A549 treated with Hydrocortisone at 1 μM for 4 hours (cell line): ENCODE measurements around the gene CLDN14. TPM values are rescaled to one million over a fixed set of nuclear protein-coding genes. Genes with fewer than 3 reads are reported as not detected.

Experiments used
- total RNA-seq: library from RNA; stranded (reverse); fragments of 200-300 nt; extraction: Qiagen RNA extraction; gene quantifications from 5 replicates; pipeline ENCODE4 v1.2.3, GENCODE V29; 2022

The CLDN14 gene, protein sequence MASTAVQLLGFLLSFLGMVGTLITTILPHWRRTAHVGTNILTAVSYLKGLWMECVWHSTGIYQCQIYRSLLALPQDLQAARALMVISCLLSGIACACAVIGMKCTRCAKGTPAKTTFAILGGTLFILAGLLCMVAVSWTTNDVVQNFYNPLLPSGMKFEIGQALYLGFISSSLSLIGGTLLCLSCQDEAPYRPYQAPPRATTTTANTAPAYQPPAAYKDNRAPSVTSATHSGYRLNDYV
- not detected in 5 replicates for total RNA-seq

DNA sequence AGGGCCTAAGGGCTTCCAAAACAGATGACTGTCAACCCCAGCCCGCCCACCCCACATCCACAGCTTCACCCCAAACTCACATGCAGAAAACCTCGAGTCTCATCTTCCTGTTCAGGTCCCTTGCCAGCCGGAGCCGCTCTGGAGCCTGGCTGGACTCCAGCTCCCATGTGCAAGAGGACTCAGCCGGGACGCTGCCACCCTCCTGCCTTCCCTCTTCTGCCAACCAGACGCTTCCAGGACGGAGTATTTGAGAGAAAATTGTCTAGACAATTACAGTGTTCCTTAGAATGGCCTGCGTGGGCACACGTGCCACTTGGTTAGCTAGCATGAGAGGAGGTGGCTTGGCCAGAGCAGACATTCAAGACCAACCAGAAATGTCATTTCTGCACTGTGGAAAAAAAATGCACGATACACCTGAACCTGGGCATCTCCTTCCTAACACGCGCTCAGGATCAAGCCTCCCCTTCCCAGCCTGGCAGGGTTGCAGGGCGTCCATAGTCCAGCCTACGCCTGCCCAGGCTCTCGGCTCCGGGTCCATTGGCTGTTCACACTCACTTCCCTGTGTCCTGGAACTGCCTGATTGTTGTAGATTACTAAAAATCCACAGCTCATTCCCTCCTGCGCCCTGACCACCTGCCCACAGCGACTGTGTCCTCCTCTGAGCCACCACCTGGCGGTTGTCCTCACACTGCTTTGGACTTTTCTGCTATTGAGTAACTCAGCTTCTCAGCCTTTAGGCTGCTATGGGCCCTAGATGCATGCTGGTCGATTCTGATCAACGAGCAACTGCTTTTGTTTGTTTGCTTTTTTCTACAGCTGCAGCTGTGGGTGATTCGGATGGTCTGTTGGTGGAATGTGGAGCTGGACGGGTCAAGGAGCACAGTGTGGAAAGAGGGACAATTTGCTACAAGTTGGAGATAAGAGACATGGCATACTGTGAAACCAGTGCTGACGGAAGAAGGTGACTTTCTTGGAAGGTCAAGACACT lies at the start of gene CLDN14:
CLDN14 (minus strand) TSS at position 708 of the 988 bp plus-strand sequence. CDS start 18,427 bp downstream, outside the sequence.

Other genes starting within 250 kb of the CLDN14 start
- 5.7 to 9.5 TPM (median 6.7 TPM) in 5 replicates for gene MORC3, start 159.9 kb downstream of the CLDN14 start, total RNA-seq
- gene CHAF1B, start 94.7 kb downstream of the CLDN14 start, total RNA-seq, result 10.9 to 12.7 TPM (median 12.1 TPM) in 5 replicates
- 6.7 to 7.7 TPM (median 6.9 TPM) in 5 replicates for gene SIM2, start 219.0 kb upstream of the CLDN14 start, total RNA-seq